ENCODE measurements around the gene PDE4B. TPM values are rescaled to one million over a fixed set of nuclear protein-coding genes. Genes with fewer than 3 reads are reported as not detected.
A peak's percentile ranks its signal among the peaks of the same experiment; 100 is the strongest.
"Not testable (repeated sequence)": the region's sequence is repeated elsewhere in the genome, so short reads cannot be mapped to it uniquely, and the experiment has no call there.

Gene PDE4B
- polyA plus RNA-seq, 2 of the 4 experiments (the other 2 are of a cell fraction) = 20.2 to 56.8 TPM

- Histone ChIP-seq H3K27ac (peak overlapping the region; percentile 50 to 74), H3K4me3 (no peak overlapping the region), H3K4me1 (peaks cover 49% of the 10 kb centered on the region), H3K4me2 (peak overlapping the region; percentile 39), H3K9me3 (no peaks in the 10 kb centered on the region)
- DNase-seq (ENCODE audit: low read depth in 1 of 2, low spot score in 1 of 2) (no peak), FAIRE-seq (no peak), ATAC-seq (peak in 1 of 2 experiments; percentile 34; a peak in 2 of 6 replicates)
- ChIA-PET CTCF (interaction anchor here (0.6 to 9.9 kb wide), 7 partner anchors 10 to 484 kb away, joined by 3 to 128 read pairs (median 3); no protein-coding TSS in a partner anchor), POLR2A (no interaction called here)
- 87% methylated on average over 6 of the region's 6 CpGs for WGBS (ENCODE audit: missing lambda C conversion rate)
- TF ChIP-seq MAZ (IDR thresholded peaks at IDR 0.05; ENCODE audit: borderline replicate concordance, low read depth, low read length) = no peak
- TF ChIP-seq, protein P1, sequence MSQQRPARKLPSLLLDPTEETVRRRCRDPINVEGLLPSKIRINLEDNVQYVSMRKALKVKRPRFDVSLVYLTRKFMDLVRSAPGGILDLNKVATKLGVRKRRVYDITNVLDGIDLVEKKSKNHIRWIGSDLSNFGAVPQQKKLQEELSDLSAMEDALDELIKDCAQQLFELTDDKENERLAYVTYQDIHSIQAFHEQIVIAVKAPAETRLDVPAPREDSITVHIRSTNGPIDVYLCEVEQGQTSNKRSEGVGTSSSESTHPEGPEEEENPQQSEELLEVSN (IDR thresholded peaks at IDR 0.05; ENCODE audit: borderline replicate concordance, low read depth) = no peak
- TF ChIP-seq MAX (IDR thresholded peaks at IDR 0.05) = no peak
- no peak for TF ChIP-seq ESRRA (IDR thresholded peaks at IDR 0.05; ENCODE audit: borderline replicate concordance, low read length)
- TF ChIP-seq FOXS1 (CRISPR knock-in tag; IDR thresholded peaks at IDR 0.05) = no peak
- TF ChIP-seq CBX2 (IDR thresholded peaks at IDR 0.05; ENCODE audit: borderline replicate concordance, low read depth) = no peak
- TF ChIP-seq HEYL (CRISPR knock-in tag; IDR thresholded peaks at IDR 0.05) = no peak
Observed at GRCh38 chr1:65963156-65963888, 170.6 kb downstream of the PDE4B start.

DNA sequence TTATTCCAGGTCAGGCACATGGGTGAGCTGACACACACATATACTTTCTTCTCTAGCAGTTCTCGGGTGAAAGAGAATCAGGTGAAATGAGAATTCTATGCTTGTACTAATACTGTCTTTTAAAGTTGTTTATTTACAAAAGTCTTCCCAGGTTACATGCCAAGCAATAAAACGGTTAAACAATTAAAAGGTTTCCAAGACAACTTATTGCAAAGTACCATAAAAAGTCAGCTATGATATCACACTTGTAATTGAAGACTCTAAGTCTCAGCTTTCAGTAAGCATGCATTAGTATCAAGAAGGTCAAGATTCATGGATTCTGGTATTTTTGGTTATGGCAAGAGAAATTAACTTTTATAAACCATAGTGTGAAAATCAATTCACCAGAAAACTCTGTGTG, 171.4 kb downstream of the PDE4B start:
- Histone ChIP-seq H3K4me3 (no peak overlapping the region), H3K4me1 (peaks cover 47% of the 10 kb centered on the region), H3K4me2 (peak overlapping the region; percentile 39), H3K27ac (peak overlapping the region in 1 of 2 experiments; percentile 44; a peak in 1 of 6 replicates), H3K9me3 (no peaks in the 10 kb centered on the region)
- no peak for FAIRE-seq
- DNase-seq (ENCODE audit: low read depth in 1 of 2, low spot score in 1 of 2) = no peak
- 45% methylated on average over 2 of the region's 2 CpGs for WGBS (ENCODE audit: missing lambda C conversion rate)
- no peak for ATAC-seq
- CTCF ChIA-PET = interaction anchor here (0.6 to 9.9 kb wide), 4 partner anchors 28 to 483 kb away, joined by 3 to 128 read pairs (median 10); no protein-coding TSS in a partner anchor
- POLR2A ChIA-PET = no interaction called here
- TF ChIP-seq, protein P2, sequence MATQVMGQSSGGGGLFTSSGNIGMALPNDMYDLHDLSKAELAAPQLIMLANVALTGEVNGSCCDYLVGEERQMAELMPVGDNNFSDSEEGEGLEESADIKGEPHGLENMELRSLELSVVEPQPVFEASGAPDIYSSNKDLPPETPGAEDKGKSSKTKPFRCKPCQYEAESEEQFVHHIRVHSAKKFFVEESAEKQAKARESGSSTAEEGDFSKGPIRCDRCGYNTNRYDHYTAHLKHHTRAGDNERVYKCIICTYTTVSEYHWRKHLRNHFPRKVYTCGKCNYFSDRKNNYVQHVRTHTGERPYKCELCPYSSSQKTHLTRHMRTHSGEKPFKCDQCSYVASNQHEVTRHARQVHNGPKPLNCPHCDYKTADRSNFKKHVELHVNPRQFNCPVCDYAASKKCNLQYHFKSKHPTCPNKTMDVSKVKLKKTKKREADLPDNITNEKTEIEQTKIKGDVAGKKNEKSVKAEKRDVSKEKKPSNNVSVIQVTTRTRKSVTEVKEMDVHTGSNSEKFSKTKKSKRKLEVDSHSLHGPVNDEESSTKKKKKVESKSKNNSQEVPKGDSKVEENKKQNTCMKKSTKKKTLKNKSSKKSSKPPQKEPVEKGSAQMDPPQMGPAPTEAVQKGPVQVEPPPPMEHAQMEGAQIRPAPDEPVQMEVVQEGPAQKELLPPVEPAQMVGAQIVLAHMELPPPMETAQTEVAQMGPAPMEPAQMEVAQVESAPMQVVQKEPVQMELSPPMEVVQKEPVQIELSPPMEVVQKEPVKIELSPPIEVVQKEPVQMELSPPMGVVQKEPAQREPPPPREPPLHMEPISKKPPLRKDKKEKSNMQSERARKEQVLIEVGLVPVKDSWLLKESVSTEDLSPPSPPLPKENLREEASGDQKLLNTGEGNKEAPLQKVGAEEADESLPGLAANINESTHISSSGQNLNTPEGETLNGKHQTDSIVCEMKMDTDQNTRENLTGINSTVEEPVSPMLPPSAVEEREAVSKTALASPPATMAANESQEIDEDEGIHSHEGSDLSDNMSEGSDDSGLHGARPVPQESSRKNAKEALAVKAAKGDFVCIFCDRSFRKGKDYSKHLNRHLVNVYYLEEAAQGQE (IDR thresholded peaks at IDR 0.05) = no peak
- TF ChIP-seq RAD21 (conservative IDR thresholded peaks at IDR 0.05 in 1 of 2, IDR thresholded peaks at IDR 0.05 in 1 of 2) (no peak), RCOR1 (IDR thresholded peaks at IDR 0.05; ENCODE audit: low read depth, low read length) (no peak), MAZ (IDR thresholded peaks at IDR 0.05; ENCODE audit: borderline replicate concordance, low read depth, low read length) (no peak)

- ATAC-seq (no peak), FAIRE-seq (no peak), DNase-seq (ENCODE audit: low read depth in 1 of 2, low spot score in 1 of 2) (no peak)
- ChIA-PET POLR2A (no interaction called here), CTCF (interaction anchor here (9.9 kb wide), 1 partner anchor 277 kb away, joined by 128 read pairs; no protein-coding TSS in a partner anchor)
- peaks cover 35% of the 10 kb centered on the region for H3K4me1 ChIP-seq
- no peak overlapping the region for H3K4me3 ChIP-seq
- 56% methylated on average over 6 of the region's 6 CpGs for WGBS (ENCODE audit: missing lambda C conversion rate)
- TF ChIP-seq CBX8 (IDR thresholded peaks at IDR 0.05) (no peak), FOXS1 (CRISPR knock-in tag; IDR thresholded peaks at IDR 0.05) (no peak), BCL3 (IDR thresholded peaks at IDR 0.05) (no peak), ATOH8 (CRISPR knock-in tag; IDR thresholded peaks at IDR 0.05; ENCODE audit: low read depth) (no peak), CHD2 (IDR thresholded peaks at IDR 0.05; ENCODE audit: low read length, partially characterized antibody) (no peak), RAD21 (conservative IDR thresholded peaks at IDR 0.05 in 1 of 2, IDR thresholded peaks at IDR 0.05 in 1 of 2) (no peak), RARB (CRISPR knock-in tag; IDR thresholded peaks at IDR 0.05) (no peak)
- TF ChIP-seq, protein P3, sequence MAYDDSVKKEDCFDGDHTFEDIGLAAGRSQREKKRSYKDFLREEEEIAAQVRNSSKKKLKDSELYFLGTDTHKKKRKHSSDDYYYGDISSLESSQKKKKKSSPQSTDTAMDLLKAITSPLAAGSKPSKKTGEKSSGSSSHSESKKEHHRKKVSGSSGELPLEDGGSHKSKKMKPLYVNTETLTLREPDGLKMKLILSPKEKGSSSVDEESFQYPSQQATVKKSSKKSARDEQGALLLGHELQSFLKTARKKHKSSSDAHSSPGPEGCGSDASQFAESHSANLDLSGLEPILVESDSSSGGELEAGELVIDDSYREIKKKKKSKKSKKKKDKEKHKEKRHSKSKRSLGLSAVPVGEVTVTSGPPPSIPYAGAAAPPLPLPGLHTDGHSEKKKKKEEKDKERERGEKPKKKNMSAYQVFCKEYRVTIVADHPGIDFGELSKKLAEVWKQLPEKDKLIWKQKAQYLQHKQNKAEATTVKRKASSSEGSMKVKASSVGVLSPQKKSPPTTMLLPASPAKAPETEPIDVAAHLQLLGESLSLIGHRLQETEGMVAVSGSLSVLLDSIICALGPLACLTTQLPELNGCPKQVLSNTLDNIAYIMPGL (CRISPR knock-in tag; IDR thresholded peaks at IDR 0.05; ENCODE audit: borderline replicate concordance) = no peak
- peak overlapping the region; percentile 32 to 40; a peak in 2 of 6 replicates for H3K27ac ChIP-seq
- no peaks in the 10 kb centered on the region for H3K9me3 ChIP-seq
- peak overlapping the region; percentile 29; the same call in 2 of the 3 replicates for H3K4me2 ChIP-seq
Observed at GRCh38 chr1:65965112-65965996, 172.7 kb downstream of the PDE4B start.

DNA sequence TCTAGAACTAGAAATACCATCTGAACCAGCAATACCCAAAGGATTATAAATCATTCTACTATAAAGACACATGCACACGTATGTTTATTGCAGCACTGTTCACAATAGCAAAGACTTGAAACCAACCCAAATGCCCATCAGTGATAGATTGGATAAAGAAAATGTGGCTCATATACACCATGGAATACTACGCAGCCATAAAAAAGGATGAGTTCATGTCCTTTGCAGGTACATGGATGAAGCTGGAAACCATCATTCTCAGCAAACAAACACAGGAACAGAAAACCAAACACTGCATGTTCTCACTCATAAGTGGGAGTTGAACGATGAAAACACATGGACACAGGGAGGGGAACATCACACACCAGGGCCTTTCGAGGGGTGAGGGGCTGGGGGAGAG, 174.8 kb downstream of the PDE4B start:
- H3K4me2 ChIP-seq; ATAC-seq; DNase-seq (ENCODE audit: low read depth in 1 of 2, low spot score in 1 of 2); H3K9me3 ChIP-seq; H3K27ac ChIP-seq; FAIRE-seq; H3K4me3 ChIP-seq; POLR2A ChIA-PET: not testable (repeated sequence)
- WGBS (ENCODE audit: missing lambda C conversion rate) = 77% methylated on average over 4 of the region's 4 CpGs
- H3K4me1 ChIP-seq = peaks cover 30% of the 10 kb centered on the region
- CTCF ChIA-PET = interaction anchor here (9.9 kb wide), 1 partner anchor 275 kb away, joined by 128 read pairs; no protein-coding TSS in a partner anchor

Measured in A549 (cell line).